ENCODE results near the gene PAX3.

PAX3 gene

GRCh38 chr2:222283634-222284033, 15.2 kb downstream of the PAX3 start:
- DNase-seq (ENCODE audit: low read depth), result peak; percentile 4
- H3K4me3 ChIP-seq (ENCODE audit: low read depth, low read length), result no peak overlapping the region

GRCh38 chr2:222281506-222281905, 17.3 kb downstream of the PAX3 start:
- no peak overlapping the region for H3K4me3 ChIP-seq (ENCODE audit: low read depth, low read length)
- DNase-seq (ENCODE audit: low read depth), result no peak

GRCh38 chr2:222280795-222281194, 18.0 kb downstream of the PAX3 start:
- no peak for DNase-seq (ENCODE audit: low read depth)
- no peak overlapping the region for H3K4me3 ChIP-seq (ENCODE audit: low read depth, low read length)

GRCh38 chr2:222272446-222273015, 26.3 kb downstream of the PAX3 start:
- H3K4me3 ChIP-seq (ENCODE audit: low read depth, low read length), result no peak overlapping the region
- no peak for DNase-seq (ENCODE audit: low read depth)

- DNase-seq (ENCODE audit: low read depth), result no peak
- H3K4me3 ChIP-seq (ENCODE audit: low read depth, low read length), result no peak overlapping the region
Observed at GRCh38 chr2:222271854-222272253, 26.9 kb downstream of the PAX3 start.

- no peak overlapping the region for H3K4me3 ChIP-seq (ENCODE audit: low read depth, low read length)
- no peak for DNase-seq (ENCODE audit: low read depth)
Observed at GRCh38 chr2:222270396-222270795, 28.4 kb downstream of the PAX3 start.

- no peak for DNase-seq (ENCODE audit: low read depth)
- H3K4me3 ChIP-seq (ENCODE audit: low read depth, low read length), result no peak overlapping the region
Observed at GRCh38 chr2:222269132-222269531, 29.7 kb downstream of the PAX3 start.

- no peak overlapping the region for H3K4me3 ChIP-seq (ENCODE audit: low read depth, low read length)
Observed at GRCh38 chr2:222268311-222268990, 30.3 kb downstream of the PAX3 start.

GRCh38 chr2:222264791-222265320, 33.9 kb downstream of the PAX3 start:
- no peak for DNase-seq (ENCODE audit: low read depth)
- H3K4me3 ChIP-seq (ENCODE audit: low read depth, low read length), result no peak overlapping the region

More at GRCh38 chr2:222268311-222268990, 30.3 kb downstream of the PAX3 start:
- DNase-seq (ENCODE audit: low read depth), result no peak

GRCh38 chr2:222261504-222261903, 37.3 kb downstream of the PAX3 start:
- DNase-seq (ENCODE audit: low read depth), result no peak

GRCh38 chr2:222257645-222258044, 41.2 kb downstream of the PAX3 start:
- H3K4me3 ChIP-seq (ENCODE audit: low read depth, low read length), result no peak overlapping the region
- DNase-seq (ENCODE audit: low read depth), result no peak

More at GRCh38 chr2:222261504-222261903, 37.3 kb downstream of the PAX3 start:
- no peak overlapping the region for H3K4me3 ChIP-seq (ENCODE audit: low read depth, low read length)

- no peak overlapping the region for H3K4me3 ChIP-seq (ENCODE audit: low read depth, low read length)
- DNase-seq (ENCODE audit: low read depth), result no peak
Observed at GRCh38 chr2:222256250-222256649, 42.5 kb downstream of the PAX3 start.

- no peak for DNase-seq (ENCODE audit: low read depth)
- no peak overlapping the region for H3K4me3 ChIP-seq (ENCODE audit: low read depth, low read length)
Observed at GRCh38 chr2:222255090-222255489, 43.7 kb downstream of the PAX3 start.

GRCh38 chr2:222250313-222250712, 48.5 kb downstream of the PAX3 start:
- H3K4me3 ChIP-seq (ENCODE audit: low read depth, low read length), result no peak overlapping the region
- DNase-seq (ENCODE audit: low read depth), result no peak

- H3K4me3 ChIP-seq (ENCODE audit: low read depth, low read length), result no peak overlapping the region
- no peak for DNase-seq (ENCODE audit: low read depth)
Observed at GRCh38 chr2:222249444-222249843, 49.4 kb downstream of the PAX3 start.

GRCh38 chr2:222248818-222249217, 50.0 kb downstream of the PAX3 start:
- DNase-seq (ENCODE audit: low read depth), result no peak
- H3K4me3 ChIP-seq (ENCODE audit: low read depth, low read length), result no peak overlapping the region

- H3K4me3 ChIP-seq (ENCODE audit: low read depth, low read length), result no peak overlapping the region
- DNase-seq (ENCODE audit: low read depth), result no peak
Observed at GRCh38 chr2:222248256-222248655, 50.5 kb downstream of the PAX3 start.

GRCh38 chr2:222242532-222242931, 56.3 kb downstream of the PAX3 start:
- no peak overlapping the region for H3K4me3 ChIP-seq (ENCODE audit: low read depth, low read length)
- no peak for DNase-seq (ENCODE audit: low read depth)

- no peak for DNase-seq (ENCODE audit: low read depth)
- no peak overlapping the region for H3K4me3 ChIP-seq (ENCODE audit: low read depth, low read length)
Observed at GRCh38 chr2:222241128-222241870, 57.5 kb downstream of the PAX3 start.

- DNase-seq (ENCODE audit: low read depth), result no peak
Observed at GRCh38 chr2:222240676-222241049, 58.1 kb downstream of the PAX3 start.

More at GRCh38 chr2:222240676-222241049, 58.1 kb downstream of the PAX3 start:
- H3K4me3 ChIP-seq (ENCODE audit: low read depth, low read length), result no peak overlapping the region

All from skeletal muscle cell (primary cell).